Measurements from ENCODE around the gene ZDHHC14.
"Not testable (repeated sequence)": the region's sequence is repeated elsewhere in the genome, so short reads cannot be mapped to it uniquely, and the experiment has no call there.

ZDHHC14 gene

GRCh38 chr6:157575436-157576145 is 194.6 kb downstream of the ZDHHC14 start:
- Histone ChIP-seq H3K4me1 (no peaks in the 10 kb centered on the region), H3K27me3 (ENCODE audit: low read depth) (no peaks in the 10 kb centered on the region), H3K4me3 (no peak overlapping the region), H3K9me3 (no peaks in the 10 kb centered on the region), H3K36me3 (replicated peaks) (no peaks in the 10 kb centered on the region)
- in situ Hi-C loops (cut with MboI; ENCODE audit: low sequenced_read_pairs) = no loop called here
- DNase-seq (ENCODE audit: low spot score in 2 of 2) = no peak

- H3K4me1 ChIP-seq; H3K27me3 ChIP-seq (ENCODE audit: low read depth); H3K9me3 ChIP-seq; in situ Hi-C loops (cut with MboI; ENCODE audit: low sequenced_read_pairs); H3K36me3 ChIP-seq (replicated peaks); H3K4me3 ChIP-seq; DNase-seq (ENCODE audit: low spot score in 2 of 2): not testable (repeated sequence)
Measured at GRCh38 chr6:157576991-157577390, 196.0 kb downstream of the ZDHHC14 start.

- H3K27me3 ChIP-seq (ENCODE audit: low read depth); in situ Hi-C loops (cut with MboI; ENCODE audit: low sequenced_read_pairs): not testable (repeated sequence)
Measured at GRCh38 chr6:157578527-157578926, 197.5 kb downstream of the ZDHHC14 start.

GRCh38 chr6:157579467-157580031 is 198.6 kb downstream of the ZDHHC14 start:
- Histone ChIP-seq H3K27me3 (ENCODE audit: low read depth) (no peaks in the 10 kb centered on the region), H3K4me1 (no peaks in the 10 kb centered on the region), H3K4me3 (no peak overlapping the region), H3K9me3 (no peaks in the 10 kb centered on the region), H3K36me3 (replicated peaks) (no peaks in the 10 kb centered on the region)
- in situ Hi-C loops (cut with MboI; ENCODE audit: low sequenced_read_pairs) = no loop called here
- DNase-seq (ENCODE audit: low spot score in 2 of 2) = no peak

More at GRCh38 chr6:157578527-157578926, 197.5 kb downstream of the ZDHHC14 start:
- not testable (repeated sequence) for DNase-seq (ENCODE audit: low spot score in 2 of 2); H3K9me3 ChIP-seq; H3K4me3 ChIP-seq; H3K36me3 ChIP-seq (replicated peaks); H3K4me1 ChIP-seq

- Histone ChIP-seq H3K9me3 (no peaks in the 10 kb centered on the region), H3K4me3 (no peak overlapping the region), H3K4me1 (no peaks in the 10 kb centered on the region), H3K27me3 (ENCODE audit: low read depth) (no peaks in the 10 kb centered on the region), H3K36me3 (replicated peaks) (no peaks in the 10 kb centered on the region)
- no peak for DNase-seq (ENCODE audit: low spot score in 2 of 2)
- in situ Hi-C loops (cut with MboI; ENCODE audit: low sequenced_read_pairs) = no loop called here
Measured at GRCh38 chr6:157584036-157584435, 203.0 kb downstream of the ZDHHC14 start.

- no peaks in the 10 kb centered on the region for H3K27me3 ChIP-seq (ENCODE audit: low read depth)
- H3K9me3 ChIP-seq = peaks cover 11% of the 10 kb centered on the region
- in situ Hi-C loops (cut with MboI; ENCODE audit: low sequenced_read_pairs) = no loop called here
- no peak overlapping the region for H3K4me3 ChIP-seq
- H3K36me3 ChIP-seq (replicated peaks) = no peaks in the 10 kb centered on the region
- no peak for DNase-seq (ENCODE audit: low spot score in 2 of 2)
- no peaks in the 10 kb centered on the region for H3K4me1 ChIP-seq
Measured at GRCh38 chr6:157585274-157586087, 204.5 kb downstream of the ZDHHC14 start.

GRCh38 chr6:157586088-157586414 is 205.1 kb downstream of the ZDHHC14 start:
- no peak for DNase-seq (ENCODE audit: low spot score in 2 of 2)
- H3K4me1 ChIP-seq = no peaks in the 10 kb centered on the region
- H3K4me3 ChIP-seq = no peak overlapping the region
- H3K27me3 ChIP-seq (ENCODE audit: low read depth) = no peaks in the 10 kb centered on the region
- in situ Hi-C loops (cut with MboI; ENCODE audit: low sequenced_read_pairs) = no loop called here
- H3K9me3 ChIP-seq = peaks cover 16% of the 10 kb centered on the region
- no peaks in the 10 kb centered on the region for H3K36me3 ChIP-seq (replicated peaks)

- Histone ChIP-seq H3K4me1 (no peaks in the 10 kb centered on the region), H3K36me3 (replicated peaks) (no peaks in the 10 kb centered on the region), H3K9me3 (peaks cover 16% of the 10 kb centered on the region), H3K4me3 (no peak overlapping the region), H3K27me3 (ENCODE audit: low read depth) (no peaks in the 10 kb centered on the region)
- in situ Hi-C loops (cut with MboI; ENCODE audit: low sequenced_read_pairs) = no loop called here
- DNase-seq (ENCODE audit: low spot score in 2 of 2) = no peak
Measured at GRCh38 chr6:157586476-157587126, 205.6 kb downstream of the ZDHHC14 start.

- no peaks in the 10 kb centered on the region for H3K4me1 ChIP-seq
- H3K27me3 ChIP-seq (ENCODE audit: low read depth) = no peaks in the 10 kb centered on the region
- no peaks in the 10 kb centered on the region for H3K36me3 ChIP-seq (replicated peaks)
- peaks cover 16% of the 10 kb centered on the region for H3K9me3 ChIP-seq
- no peak for DNase-seq (ENCODE audit: low spot score in 2 of 2)
- no peak overlapping the region for H3K4me3 ChIP-seq
- in situ Hi-C loops (cut with MboI; ENCODE audit: low sequenced_read_pairs) = no loop called here
Measured at GRCh38 chr6:157587127-157587926, 206.3 kb downstream of the ZDHHC14 start.

GRCh38 chr6:157590654-157591053 is 209.7 kb downstream of the ZDHHC14 start:
- DNase-seq (ENCODE audit: low spot score in 2 of 2); H3K4me1 ChIP-seq; H3K36me3 ChIP-seq (replicated peaks); H3K4me3 ChIP-seq; in situ Hi-C loops (cut with MboI; ENCODE audit: low sequenced_read_pairs); H3K27me3 ChIP-seq (ENCODE audit: low read depth): not testable (repeated sequence)
- H3K9me3 ChIP-seq = peaks cover 16% of the 10 kb centered on the region

- H3K4me3 ChIP-seq = no peak overlapping the region
- no peaks in the 10 kb centered on the region for H3K4me1 ChIP-seq
- no peaks in the 10 kb centered on the region for H3K36me3 ChIP-seq (replicated peaks)
- peaks cover 16% of the 10 kb centered on the region for H3K9me3 ChIP-seq
- no peaks in the 10 kb centered on the region for H3K27me3 ChIP-seq (ENCODE audit: low read depth)
- in situ Hi-C loops (cut with MboI; ENCODE audit: low sequenced_read_pairs) = no loop called here
- DNase-seq (ENCODE audit: low spot score in 2 of 2) = no peak
Measured at GRCh38 chr6:157592541-157592940, 211.6 kb downstream of the ZDHHC14 start.

GRCh38 chr6:157592980-157593379 is 212.0 kb downstream of the ZDHHC14 start:
- H3K4me3 ChIP-seq = no peak overlapping the region
- H3K4me1 ChIP-seq = no peaks in the 10 kb centered on the region
- no peaks in the 10 kb centered on the region for H3K27me3 ChIP-seq (ENCODE audit: low read depth)
- no peak for DNase-seq (ENCODE audit: low spot score in 2 of 2)
- H3K36me3 ChIP-seq (replicated peaks) = no peaks in the 10 kb centered on the region; the same call in 1 of the 2 replicates
- in situ Hi-C loops (cut with MboI; ENCODE audit: low sequenced_read_pairs) = no loop called here
- H3K9me3 ChIP-seq = peaks cover 16% of the 10 kb centered on the region

GRCh38 chr6:157593596-157593995 is 212.6 kb downstream of the ZDHHC14 start:
- in situ Hi-C loops (cut with MboI; ENCODE audit: low sequenced_read_pairs) = no loop called here
- H3K4me1 ChIP-seq = no peaks in the 10 kb centered on the region
- H3K36me3 ChIP-seq (replicated peaks) = no peaks in the 10 kb centered on the region; the same call in 1 of the 2 replicates
- H3K27me3 ChIP-seq (ENCODE audit: low read depth) = no peaks in the 10 kb centered on the region
- no peak overlapping the region for H3K4me3 ChIP-seq
- peaks cover 16% of the 10 kb centered on the region for H3K9me3 ChIP-seq
- no peak for DNase-seq (ENCODE audit: low spot score in 2 of 2)

Measured in HAP-1 (cell line).